NK-92 treated with Interleukin-12 subunit alpha and Interleukin-12 subunit beta, amount 100 ng/mL, for 24 hours (cell line): ENCODE data around the gene AKT3.
"Not testable (repeated sequence)": the region's sequence is repeated elsewhere in the genome, so short reads cannot be mapped to it uniquely, and the experiment has no call there.

Source experiments
- DNase-seq: peaks from one replicate; lab custom pipeline; 2025; lab: John Stamatoyannopoulos, UW

The AKT3 gene

DNA sequence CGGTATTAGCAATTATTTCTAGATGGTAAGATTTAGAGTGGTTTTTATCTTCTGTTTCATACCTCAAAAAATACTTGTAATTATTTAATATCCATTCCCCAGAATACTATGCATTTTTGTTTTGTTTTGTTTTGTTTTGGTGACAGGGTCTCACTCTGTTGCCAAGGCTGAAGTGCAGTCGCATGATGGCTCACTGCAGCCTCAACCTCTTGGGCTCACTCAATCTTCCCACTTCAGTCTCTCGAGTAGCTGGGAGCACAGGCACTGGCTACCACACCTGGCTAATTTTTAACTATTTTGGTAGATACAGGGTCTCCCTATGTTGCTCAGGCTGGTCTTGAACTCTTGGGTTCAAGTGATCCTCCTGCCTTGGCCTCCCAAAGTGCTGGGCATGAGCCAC lies 252.7 kb downstream of the AKT3 start:
- no peak for DNase-seq

DNA sequence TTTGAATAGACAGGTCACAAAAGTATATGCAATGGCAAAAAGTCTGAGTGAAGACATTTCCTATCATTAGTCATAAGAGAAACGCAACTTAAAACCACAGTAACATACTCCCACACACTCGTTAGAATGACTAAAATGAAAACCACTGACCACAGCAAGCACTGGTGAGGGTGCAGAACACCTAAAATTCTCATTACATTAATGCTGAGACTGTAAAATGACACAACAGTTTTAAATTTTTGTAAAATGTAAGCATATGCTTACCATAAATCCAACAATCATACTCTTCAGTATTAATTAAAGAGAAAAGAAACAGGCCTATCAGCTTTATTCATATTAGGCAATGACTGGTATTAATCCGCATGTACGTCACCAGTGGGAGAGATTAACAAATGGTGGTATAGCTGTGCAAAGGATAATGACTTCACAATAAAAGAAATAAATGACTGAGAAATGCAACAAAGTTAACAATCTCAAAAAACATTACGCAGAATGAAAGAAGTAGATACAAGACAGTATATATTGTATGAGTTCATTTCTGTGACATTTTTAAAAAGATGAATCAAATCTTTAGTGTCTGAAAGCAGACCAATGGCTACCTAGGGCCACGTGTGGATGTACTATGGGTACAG lies 253.5 kb downstream of the AKT3 start:
- DNase-seq, result no peak

DNA sequence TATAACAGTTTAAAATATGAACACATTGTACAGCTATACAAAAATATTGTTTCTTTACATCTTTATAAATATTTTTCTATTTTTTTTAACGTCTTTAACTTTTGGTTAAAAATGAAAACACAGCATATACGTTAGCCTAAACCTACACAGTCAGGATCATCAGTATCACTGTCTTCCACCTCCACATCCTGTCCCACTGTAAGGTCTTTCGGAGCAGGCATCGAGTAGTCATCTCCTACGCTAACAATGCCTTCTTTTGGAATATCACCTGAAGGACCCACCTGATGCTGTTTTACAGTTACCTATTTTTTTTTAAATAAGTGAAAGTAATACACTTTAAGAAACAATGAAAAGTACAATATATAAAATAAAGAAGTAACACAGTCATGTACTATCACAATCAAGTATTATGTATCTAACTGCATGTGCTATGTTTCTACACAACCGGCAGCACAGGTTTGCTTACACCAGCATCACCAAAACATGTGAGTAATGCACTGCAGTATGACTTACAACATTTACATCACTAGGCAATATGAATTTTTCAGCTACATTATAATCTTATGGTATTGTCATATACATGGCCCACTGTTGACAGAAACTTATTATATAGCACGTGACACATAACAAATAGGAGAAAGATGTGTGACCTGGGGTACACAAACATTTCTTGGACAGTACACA lies 254.4 kb downstream of the AKT3 start:
- no peak for DNase-seq

DNA sequence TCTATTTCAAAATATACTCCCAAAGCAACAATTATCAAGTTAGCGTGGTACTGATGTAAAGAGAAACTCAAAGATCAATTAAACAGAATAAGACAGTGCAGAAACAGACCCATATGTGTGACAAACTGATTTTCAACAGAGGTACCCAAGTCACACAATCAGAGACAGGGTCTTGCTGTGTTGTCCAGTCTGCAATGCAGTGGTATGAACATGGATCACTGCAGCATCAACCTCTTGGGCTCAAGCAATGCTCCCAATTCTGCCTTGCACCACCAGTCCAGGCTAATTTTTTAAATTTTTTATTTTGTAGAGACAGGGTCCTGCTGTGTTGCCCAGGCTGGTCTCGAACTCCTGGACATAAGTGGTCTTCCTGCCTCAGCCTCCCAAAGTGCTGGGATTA lies 255.6 kb downstream of the AKT3 start:
- no peak for DNase-seq

DNA sequence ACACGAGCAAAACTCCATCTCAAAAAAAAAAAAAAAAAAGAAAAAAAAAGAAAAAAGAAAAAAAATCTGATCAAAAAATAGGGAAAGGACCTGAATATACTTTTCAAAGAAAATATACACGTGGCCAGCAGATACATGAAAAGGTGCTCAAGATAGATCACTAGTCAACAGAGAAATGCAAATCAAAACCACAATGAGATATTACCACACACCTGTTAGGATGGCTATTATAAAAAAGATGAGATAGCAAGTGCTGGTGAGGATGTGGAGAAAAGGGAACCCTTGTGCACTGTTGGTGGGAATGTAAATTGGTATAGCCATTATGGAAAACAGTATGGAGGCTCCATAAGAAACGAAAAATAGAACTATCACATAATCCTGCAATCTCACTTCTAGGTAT lies 260.8 kb downstream of the AKT3 start:
- DNase-seq, result not testable (repeated sequence)

DNA sequence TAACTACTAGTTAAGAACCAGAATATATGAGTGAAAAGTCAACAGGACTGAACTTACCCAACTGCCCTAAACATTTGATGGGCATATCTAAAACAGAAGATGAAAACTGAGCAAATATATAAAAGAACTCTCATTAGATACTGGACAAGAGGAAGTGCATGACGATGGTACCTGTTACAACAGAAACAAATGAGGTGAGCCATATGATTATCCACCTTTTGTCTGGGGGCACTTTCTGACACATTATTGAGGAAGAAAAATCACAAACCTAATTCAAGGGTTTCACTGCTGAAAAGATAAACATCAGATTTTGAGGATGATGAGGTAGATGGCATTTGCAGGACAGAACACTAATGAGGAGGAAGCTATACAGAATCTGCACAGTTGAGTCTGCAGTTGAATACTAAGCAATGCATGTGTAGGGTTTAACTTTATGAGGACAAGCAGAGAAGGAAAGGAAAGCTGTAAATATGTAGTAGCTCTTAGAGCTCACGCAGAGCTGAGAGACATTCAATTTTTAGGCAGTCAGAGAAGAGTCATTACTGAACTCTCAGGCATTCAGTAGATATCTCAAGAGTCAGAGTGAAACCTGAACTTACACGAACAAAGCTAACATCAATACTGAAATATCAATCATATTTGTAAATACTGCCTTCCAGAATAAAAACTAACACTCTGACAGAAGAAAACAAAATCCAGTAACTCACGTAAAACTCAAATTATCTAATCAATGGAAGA lies 262.1 kb downstream of the AKT3 start:
- no peak for DNase-seq

DNA sequence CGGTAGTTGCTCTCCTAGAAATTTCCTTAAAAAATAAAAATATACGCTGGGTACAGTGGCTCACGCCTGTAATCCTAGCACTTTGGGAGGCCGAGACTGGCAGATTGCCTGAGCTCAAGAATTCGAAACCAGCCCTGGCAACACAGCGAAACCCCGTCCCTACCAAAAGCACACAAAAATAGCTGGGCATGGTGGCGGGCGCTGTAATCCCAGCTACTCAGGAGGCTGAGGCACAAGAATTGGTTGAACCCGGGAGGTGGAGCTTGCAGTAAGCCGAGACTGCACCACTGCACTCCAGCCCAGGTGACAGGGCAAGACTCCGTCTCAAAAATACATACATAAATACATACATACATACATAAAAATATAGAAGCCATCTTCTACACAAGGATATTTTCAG lies 262.8 kb downstream of the AKT3 start:
- no peak for DNase-seq

DNA sequence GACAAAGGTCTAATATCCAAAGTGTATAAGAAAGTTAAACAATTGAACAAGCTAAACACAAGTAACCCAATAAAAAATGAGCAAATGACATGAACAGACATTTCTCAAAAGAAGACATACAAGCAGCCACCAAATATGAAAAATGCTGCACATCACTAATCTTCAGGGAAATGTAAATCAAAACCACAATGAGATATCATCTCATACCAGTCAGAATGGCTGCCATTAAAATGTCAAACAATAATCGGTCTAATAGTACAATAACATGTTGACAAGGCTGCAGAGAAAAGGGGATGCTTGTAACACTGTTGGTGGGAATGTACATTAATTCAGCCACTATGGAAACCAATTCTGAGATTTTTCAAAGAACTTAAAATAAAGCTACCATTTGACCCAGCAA lies 264.1 kb downstream of the AKT3 start:
- DNase-seq, result no peak

DNA sequence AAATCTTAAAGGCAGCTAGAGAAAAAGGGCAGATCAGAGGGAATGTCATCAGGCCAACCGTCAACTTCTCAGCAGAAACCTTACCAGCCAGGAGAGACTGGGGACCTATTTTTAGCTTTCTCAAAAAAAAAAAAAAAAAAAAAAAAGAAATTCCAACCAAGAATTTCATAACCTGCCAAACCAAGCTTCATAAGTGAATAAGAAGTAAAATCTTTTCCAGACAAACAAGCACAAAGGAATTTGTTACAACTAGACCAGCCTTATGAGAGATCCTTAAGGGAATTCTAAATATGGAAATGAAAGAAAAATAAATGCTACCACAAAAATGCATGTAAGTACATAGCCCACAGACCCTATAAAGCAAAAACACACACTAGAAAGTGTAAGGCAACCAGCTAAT lies 267.7 kb downstream of the AKT3 start:
- no peak for DNase-seq

DNA sequence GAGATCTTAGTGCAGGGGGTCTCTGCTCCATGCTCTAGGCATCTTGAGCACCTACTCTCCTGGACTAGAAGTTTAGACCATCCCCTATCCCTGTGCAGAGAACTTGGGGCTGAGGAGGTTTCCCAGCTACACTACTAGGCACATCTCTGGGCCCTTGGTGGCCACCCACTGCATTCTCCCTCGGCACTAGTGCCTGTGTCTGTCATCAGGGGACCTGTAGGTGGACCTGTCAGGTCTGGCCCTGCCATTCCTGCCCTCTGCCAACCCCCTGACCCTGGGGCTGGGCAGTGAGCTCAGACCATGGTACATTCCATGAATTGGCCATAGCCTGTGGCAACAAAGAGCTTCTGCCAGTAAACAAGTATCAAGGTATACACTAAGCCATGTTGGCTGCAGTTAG lies 269.1 kb downstream of the AKT3 start:
- no peak for DNase-seq

DNA sequence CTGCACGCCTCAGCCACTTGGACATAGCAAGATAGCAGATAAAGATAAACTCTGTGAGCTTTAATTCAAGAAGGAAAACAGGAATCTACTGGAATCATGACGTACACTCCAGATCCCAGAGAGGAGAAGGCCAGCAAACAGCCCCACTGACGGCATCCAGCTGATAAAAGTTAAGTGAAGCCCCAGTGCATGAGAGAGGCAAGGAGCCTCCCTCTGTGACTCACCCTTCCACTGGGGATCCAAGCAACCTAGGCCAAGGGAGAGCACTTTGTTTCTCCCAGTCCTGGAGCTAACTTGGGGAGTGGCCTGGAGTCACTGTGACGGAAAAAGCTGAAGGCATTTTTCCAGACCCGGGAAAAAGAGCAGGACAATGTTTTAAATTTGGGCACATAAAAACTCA lies 270.0 kb downstream of the AKT3 start:
- DNase-seq, result no peak

DNA sequence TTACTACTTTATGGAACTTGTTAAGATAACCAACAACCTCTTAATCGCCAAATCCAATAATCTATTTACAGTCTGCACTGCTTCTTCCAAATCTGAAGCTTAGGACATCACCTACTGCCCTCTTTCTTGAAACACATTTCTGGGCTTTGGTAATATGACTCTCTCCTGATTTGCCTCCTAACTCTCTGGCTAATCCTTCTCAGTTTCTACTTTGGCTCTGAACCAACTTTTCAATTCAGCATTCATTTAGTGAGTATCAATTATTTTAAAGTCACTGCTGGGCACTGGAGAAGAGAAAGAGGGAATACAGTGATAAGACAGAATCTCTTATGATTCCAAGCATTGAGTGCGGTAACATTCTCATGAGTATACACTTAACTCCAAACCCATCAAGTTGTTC lies 275.0 kb downstream of the AKT3 start:
- DNase-seq, result no peak

DNA sequence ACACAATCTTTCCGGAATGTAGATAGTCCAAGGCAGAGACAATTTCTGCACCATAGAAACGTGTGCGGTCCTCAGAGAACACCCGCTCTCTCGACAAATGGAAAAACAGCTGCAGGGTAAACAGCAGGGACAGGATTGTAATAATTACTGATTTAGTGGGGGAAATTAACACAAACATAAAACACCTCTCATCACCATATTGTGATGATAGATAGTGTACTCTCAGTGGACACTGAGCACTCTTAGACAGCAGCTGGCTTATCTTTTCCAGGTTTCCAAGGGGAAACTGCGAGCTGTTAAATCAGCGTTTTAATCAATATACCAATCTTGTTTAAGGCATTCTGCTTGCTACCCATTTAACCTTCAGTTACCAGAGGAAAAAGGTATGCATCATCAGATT lies 277.1 kb downstream of the AKT3 start:
- DNase-seq, result no peak

DNA sequence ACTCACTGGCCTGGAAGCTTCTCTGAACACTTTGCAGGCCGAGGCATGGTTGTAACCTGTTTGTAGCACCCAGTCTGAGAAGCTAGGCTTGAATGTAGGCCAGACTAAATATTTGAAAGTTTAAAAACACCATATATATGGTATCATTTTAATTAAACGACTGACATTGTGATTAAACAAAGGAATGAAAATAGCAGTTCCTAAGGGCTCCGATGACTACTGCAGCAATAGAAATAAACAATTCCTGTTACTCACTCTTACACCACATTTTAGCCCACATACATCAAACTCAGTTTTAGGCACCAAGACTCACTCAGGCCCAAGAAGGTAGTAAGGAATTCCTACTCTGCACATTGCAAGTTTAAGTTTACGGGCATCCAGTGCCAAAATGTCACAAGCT lies 281.2 kb downstream of the AKT3 start:
- no peak for DNase-seq

DNA sequence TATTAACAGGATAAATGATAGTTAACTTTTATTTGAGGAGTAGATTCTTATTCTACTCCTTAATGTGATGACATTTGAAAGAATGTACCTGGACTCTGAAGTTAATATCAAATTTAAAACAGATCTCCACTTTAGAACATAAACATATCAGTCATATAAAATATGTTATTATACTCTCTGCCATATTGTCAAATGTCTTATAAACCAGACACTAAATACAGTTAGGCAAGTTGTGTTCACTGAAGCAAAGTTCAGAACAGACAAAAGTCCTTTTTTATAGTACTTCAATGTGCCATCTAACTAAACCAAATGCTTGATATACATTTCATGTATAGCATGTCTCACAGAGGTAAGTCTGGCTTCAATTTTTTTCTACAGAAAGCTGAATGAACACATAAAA lies 285.2 kb downstream of the AKT3 start:
- no peak for DNase-seq

DNA sequence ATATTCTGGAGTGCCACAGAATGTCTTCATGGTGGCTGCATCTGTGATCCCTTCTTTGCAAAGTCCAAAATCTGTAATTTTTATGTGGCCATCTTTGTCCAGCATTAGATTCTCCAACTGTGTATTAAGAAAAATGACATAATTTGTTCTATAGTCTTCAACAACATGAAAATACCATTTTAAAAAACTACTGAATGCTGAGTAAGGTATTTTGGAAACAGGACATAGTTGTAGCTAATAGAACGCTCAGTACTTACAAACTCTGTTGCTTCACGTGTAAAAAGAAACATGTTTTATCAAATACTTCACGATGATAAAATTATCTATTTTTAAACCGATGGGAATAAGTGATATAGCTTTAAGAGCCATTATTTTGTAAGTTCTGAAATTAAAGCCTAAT lies 286.3 kb downstream of the AKT3 start:
- no peak for DNase-seq

DNA sequence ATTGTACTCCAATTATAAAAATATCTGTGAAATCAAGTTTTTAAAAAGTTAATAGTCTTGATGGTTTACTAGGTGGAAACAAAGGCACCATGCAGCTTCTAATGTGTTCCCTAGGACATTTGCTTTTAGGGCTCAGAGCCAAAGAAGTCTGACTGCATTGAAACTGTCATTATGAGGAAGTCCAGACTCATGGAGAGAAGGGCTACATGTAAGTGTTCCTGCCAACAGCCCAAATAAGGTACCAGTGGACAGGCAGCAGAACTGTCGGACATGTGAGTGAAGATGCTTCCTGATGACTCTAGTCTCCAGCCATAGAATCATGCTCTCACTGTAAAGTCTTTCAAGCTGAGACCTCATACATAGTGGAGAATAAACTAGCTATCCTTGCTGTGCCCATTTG lies 287.6 kb downstream of the AKT3 start:
- no peak for DNase-seq

DNA sequence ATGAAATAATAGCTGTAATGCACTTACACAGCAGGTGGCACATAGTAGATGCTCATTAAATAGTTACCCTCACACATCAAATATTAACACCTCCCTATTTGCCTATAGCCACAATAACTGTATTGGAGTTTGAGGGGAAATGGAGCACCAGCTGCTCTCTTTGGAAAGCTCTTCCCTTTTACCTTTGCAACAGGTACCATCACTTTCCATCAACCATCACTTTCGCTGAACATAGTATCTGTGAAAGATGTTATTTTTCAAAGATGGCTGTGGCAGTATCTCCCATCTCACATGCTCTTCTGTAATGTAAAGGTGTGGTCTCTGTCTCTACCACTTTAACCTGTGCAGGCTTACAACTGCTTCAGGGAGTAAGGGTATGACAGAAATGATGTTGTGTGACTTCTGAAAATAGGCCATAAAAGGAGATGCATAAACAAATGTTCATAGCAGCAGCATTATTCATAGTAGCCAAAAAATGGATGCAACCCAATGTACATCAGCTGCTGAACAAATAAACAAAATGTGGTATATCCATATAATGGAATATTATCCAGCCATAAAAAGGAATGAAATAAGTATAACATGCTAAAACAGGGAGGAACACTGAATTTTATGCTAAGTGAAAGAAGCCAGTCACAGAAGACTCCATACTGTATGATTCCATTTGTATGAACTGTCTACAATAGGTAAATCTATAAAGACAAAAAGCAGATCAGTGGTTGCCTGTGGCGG lies 288.3 kb downstream of the AKT3 start:
- DNase-seq, result no peak

DNA sequence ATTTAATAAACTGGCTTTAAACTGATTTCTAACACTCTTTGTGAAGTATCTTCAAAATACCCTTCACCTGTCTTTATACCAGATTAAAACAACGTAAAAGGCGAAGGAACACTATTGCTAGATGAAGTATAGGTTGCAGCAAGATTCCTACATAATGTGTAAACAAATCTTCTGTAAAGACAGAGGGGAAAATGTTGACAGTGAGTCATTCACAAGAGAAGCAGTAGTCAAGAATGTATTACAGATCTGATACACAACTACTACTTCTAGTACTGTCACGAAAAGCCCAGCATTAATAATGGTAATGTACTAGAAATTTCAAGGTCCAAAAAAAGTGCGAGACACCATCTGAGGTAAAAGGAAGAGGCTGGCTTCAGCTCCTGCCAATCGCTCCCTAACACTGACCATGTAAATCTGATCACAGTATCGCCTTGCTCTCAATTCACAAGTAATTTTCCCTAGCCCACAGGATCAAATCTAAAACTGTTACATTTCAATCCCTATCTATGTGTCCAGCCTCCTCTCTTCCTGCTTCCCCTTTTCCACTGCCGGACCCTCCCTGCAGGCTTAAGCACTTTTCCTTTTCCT lies 290.4 kb downstream of the AKT3 start:
- no peak for DNase-seq

DNA sequence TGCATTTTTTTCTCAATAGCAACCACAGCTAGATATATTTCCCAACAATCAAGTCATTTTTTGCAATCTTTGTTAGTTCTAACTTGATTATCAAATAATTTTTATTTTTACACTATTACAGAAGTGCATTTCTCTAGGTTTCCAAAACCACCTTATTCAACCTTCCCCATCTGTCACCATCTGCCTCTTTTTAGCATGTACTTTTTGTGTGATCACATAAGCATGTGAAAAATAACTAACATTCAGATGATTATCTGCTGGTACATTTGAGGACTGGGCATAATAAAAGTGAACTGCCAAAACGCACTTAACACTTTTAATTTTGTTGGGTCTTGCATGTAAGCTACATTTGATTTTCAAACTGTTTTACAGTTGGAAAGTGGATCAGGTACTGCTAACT lies 291.5 kb downstream of the AKT3 start:
- no peak for DNase-seq

DNA sequence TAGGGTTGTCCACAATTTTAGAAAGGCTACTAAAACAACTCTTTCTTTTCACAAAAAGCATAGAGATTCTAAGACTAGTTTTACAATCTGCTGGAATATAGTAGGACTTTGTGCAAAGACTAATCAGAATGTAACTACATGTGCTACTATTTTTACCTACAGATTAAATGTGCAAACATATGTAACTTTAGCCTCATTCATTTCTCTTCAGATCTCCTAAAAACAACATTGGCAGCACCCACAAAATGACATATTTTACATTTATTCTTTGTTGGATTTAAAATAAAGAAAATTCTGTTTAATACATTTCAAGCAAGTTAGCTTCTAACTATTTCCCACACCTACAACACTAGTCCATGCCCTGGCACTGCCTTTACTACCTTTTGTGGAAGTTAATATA lies 292.2 kb downstream of the AKT3 start:
- no peak for DNase-seq

DNA sequence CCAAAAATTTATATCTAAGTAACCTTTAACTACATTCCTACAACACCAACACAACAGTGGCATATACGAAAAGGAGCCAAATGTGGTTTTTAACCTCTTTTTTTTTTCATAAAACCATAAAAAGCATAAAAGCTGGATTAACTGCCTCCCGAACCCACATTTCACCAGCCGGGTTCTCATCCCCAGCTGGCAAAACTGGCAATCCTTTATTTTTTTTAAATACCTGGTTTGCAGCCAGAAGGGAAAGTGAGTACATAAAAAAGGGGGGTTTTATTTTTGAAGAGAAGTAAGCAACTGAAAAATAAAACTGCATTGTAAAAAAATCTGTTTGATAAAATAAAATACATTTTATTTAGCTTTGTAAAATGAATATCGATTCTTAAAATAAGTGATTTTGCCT lies 295.4 kb downstream of the AKT3 start:
- no peak for DNase-seq

DNA sequence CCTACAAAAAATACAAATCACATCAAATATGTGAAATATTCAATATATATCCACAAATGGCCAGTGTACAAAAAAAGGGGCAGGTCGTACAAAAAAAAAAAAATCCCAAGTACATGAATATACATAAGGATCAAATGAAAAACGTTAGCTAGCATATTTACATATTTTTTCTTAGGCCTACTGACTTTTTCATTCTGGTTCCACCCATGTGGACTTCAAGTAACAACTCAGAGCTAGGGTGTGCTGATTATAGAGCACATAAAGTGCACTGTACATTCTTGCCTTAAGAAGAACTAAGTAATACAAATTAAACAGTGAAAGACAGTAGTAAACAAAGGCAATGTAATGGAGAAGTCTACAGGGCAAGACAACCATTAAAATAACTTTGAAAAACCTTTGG lies 297.0 kb downstream of the AKT3 start:
- DNase-seq, result no peak
